ENCODE results near the gene CAMTA1.

The CAMTA1 gene

GRCh38 chr1:7360526-7360925 lies 575.3 kb downstream of the CAMTA1 start:
- H3K4me3 ChIP-seq (ENCODE audit: control insufficient read depth, low read depth, low read length) = no peak overlapping the region
- DNase-seq (ENCODE audit: low read depth) = no peak
- TF ChIP-seq CTCF (conservative IDR thresholded peaks at IDR 0.05; ENCODE audit: control insufficient read depth, insufficient read depth, low read depth, low read length) = no peak

- no peak for TF ChIP-seq CTCF (conservative IDR thresholded peaks at IDR 0.05; ENCODE audit: control insufficient read depth, insufficient read depth, low read depth, low read length)
- no peak overlapping the region for H3K4me3 ChIP-seq (ENCODE audit: control insufficient read depth, low read depth, low read length)
- DNase-seq (ENCODE audit: low read depth) = no peak
Measured at GRCh38 chr1:7362947-7363346, 577.7 kb downstream of the CAMTA1 start.

- TF ChIP-seq CTCF (conservative IDR thresholded peaks at IDR 0.05; ENCODE audit: control insufficient read depth, insufficient read depth, low read depth, low read length) = no peak
- no peak for DNase-seq (ENCODE audit: low read depth)
- no peak overlapping the region for H3K4me3 ChIP-seq (ENCODE audit: control insufficient read depth, low read depth, low read length)
Measured at GRCh38 chr1:7363450-7363849, 578.2 kb downstream of the CAMTA1 start.

GRCh38 chr1:7365706-7366105 lies 580.5 kb downstream of the CAMTA1 start:
- no peak for TF ChIP-seq CTCF (conservative IDR thresholded peaks at IDR 0.05; ENCODE audit: control insufficient read depth, insufficient read depth, low read depth, low read length)
- DNase-seq (ENCODE audit: low read depth) = no peak
- H3K4me3 ChIP-seq (ENCODE audit: control insufficient read depth, low read depth, low read length) = no peak overlapping the region

- no peak for TF ChIP-seq CTCF (conservative IDR thresholded peaks at IDR 0.05; ENCODE audit: control insufficient read depth, insufficient read depth, low read depth, low read length)
- no peak overlapping the region for H3K4me3 ChIP-seq (ENCODE audit: control insufficient read depth, low read depth, low read length)
- no peak for DNase-seq (ENCODE audit: low read depth)
Measured at GRCh38 chr1:7366286-7366954, 581.2 kb downstream of the CAMTA1 start.

GRCh38 chr1:7366955-7367665 lies 581.9 kb downstream of the CAMTA1 start:
- TF ChIP-seq CTCF (conservative IDR thresholded peaks at IDR 0.05; ENCODE audit: control insufficient read depth, insufficient read depth, low read depth, low read length) = no peak
- H3K4me3 ChIP-seq (ENCODE audit: control insufficient read depth, low read depth, low read length) = no peak overlapping the region
- DNase-seq (ENCODE audit: low read depth) = no peak

Measured in fibroblast of mammary gland (primary cell).